H1 (cell line): ENCODE measurements around the gene PHRF1. TPM values are rescaled to one million over a fixed set of nuclear protein-coding genes. Genes with fewer than 3 reads are reported as not detected.
A peak's percentile ranks its signal among the peaks of the same experiment; 100 is the strongest.

ENCODE experiments used
- ASH2L ChIP-seq: fragments of 200-600, 300-600 bp; sonication (generic); IDR thresholded peaks from one replicate; pipeline ENCODE4 v1.7.1; 2017; ENCODE audit warnings: low read length
- BCL11A ChIP-seq, 2 experiments: IDR thresholded peaks; one replicate each; pipeline ENCODE4 v1.6.1; 2011; ENCODE audit warnings: low read depth in 2 of 2, low read length in 2 of 2, mild to moderate bottlenecking in 2 of 2
- CEBPB ChIP-seq: IDR thresholded peaks from 2 replicates; pipeline ENCODE4 v1.6.1; 2012; ENCODE audit warnings: low read depth, low read length
- EP300 ChIP-seq, 2 experiments: IDR thresholded peaks; 1 replicate in 1 of 2; 2 replicates in 1 of 2; pipeline ENCODE4 v1.6.1; 2011 to 2012; ENCODE audit warnings: low read depth in 2 of 2, low read length in 2 of 2, mild to moderate bottlenecking in 2 of 2, borderline replicate concordance in 1 of 2, inconsistent platforms in 1 of 2, moderate library complexity in 1 of 2
- HDAC2 ChIP-seq, 2 experiments: fragments of 300-600 bp in 1 of 2; sonication (generic) in 1 of 2; IDR thresholded peaks; 2 replicates each; pipeline ENCODE4 v1.6.1; 2011 to 2012; ENCODE audit warnings: low read depth in 2 of 2, low read length in 2 of 2, mild to moderate bottlenecking in 2 of 2, moderate library complexity in 2 of 2, borderline replicate concordance in 1 of 2, inconsistent platforms in 1 of 2
- HDAC6 ChIP-seq: IDR thresholded peaks from one replicate; pipeline ENCODE4 v1.7.1; 2012; ENCODE audit warnings: low read depth, mild to moderate bottlenecking, inconsistent platforms, low read length, moderate library complexity
- JUND ChIP-seq: IDR thresholded peaks from 2 replicates; pipeline ENCODE4 v1.6.1; 2011; ENCODE audit warnings: mild to moderate bottlenecking, improper control_type of control experiment, low read length
- MAX ChIP-seq: IDR thresholded peaks from 2 replicates; pipeline ENCODE4 v1.6.1; 2012; ENCODE audit warnings: inconsistent platforms
- PHF8 ChIP-seq: fragments of 200-600 bp; sonication (generic); conservative IDR thresholded peaks from 2 replicates; pipeline ENCODE4 v1.7.1; 2012; ENCODE audit warnings: low read depth, mild to moderate bottlenecking, inconsistent platforms, low read length, moderate library complexity
- POLR2A ChIP-seq, 2 experiments: IDR thresholded peaks; 1 replicate in 1 of 2; 2 replicates in 1 of 2; pipeline ENCODE4 v1.6.1; 2011; ENCODE audit warnings: low read depth in 2 of 2, low read length in 2 of 2, mild to moderate bottlenecking in 2 of 2; ENCODE audit errors: control extremely low read depth in 1 of 2
- RAD21 ChIP-seq, 2 experiments: IDR thresholded peaks in 1 of 2; conservative IDR thresholded peaks in 1 of 2; 2 replicates each; pipeline ENCODE4 v1.6.1; 2011; ENCODE audit warnings: low read depth in 2 of 2, low read length in 2 of 2, improper control_type of control experiment in 1 of 2, inconsistent platforms in 1 of 2, mild to moderate bottlenecking in 1 of 2, moderate library complexity in 1 of 2
- SRF ChIP-seq: IDR thresholded peaks from 2 replicates; pipeline ENCODE4 v1.6.1; 2011; ENCODE audit warnings: mild to moderate bottlenecking, low read depth, low read length, moderate library complexity
- TBP ChIP-seq: IDR thresholded peaks from 2 replicates; pipeline ENCODE4 v1.6.1; 2011; ENCODE audit warnings: low read depth, low read length, improper control_type of control experiment
- TCF12 ChIP-seq: IDR thresholded peaks from 2 replicates; pipeline ENCODE4 v1.6.1; 2011; ENCODE audit warnings: low read depth, mild to moderate bottlenecking, low read length
- polyA plus RNA-seq, 7 experiments: library from polyadenylated mRNA; depleted of rRNA in 3 of 7; stranded (reverse) in 5 of 7; unstranded in 2 of 7; fragments of >200 nt in 5 of 7; fragments of 200-250 nt in 2 of 7; gene quantifications; 1 replicate in 5 of 7; 2 replicates in 1 of 7; 4 replicates in 1 of 7; pipeline versions ENCODE4 v1.2.1 to v1.2.3, GENCODE V29; 2011 to 2013; ENCODE audit warnings: missing spikeins in 2 of 7, mixed read lengths in 2 of 7
- total RNA-seq: library from RNA; stranded (reverse); fragmentation: NEBNext Ultra II Directional; extraction: Animal tissue kit (Norgen Biotek cat#: 25700); gene quantifications from 2 replicates; pipeline ENCODE4 v1.2.1, GENCODE V29; 2021
- TF ChIP-seq, protein P1 (sequence below), 3 experiments: IDR thresholded peaks; 1 replicate in 2 of 3; 2 replicates in 1 of 3; pipeline versions ENCODE4 v1.5.1 to v1.6.1; 2011; ENCODE audit warnings: low read length in 3 of 3, mild to moderate bottlenecking in 3 of 3, inconsistent platforms in 2 of 3, low read depth in 1 of 3, moderate library complexity in 1 of 3; ENCODE audit not compliant: insufficient read depth in 1 of 3; ENCODE audit errors: control extremely low read depth in 1 of 3
- TF ChIP-seq, protein P2 (sequence below): IDR thresholded peaks from 2 replicates; pipeline ENCODE4 v1.6.1; 2012; ENCODE audit warnings: inconsistent platforms
- TF ChIP-seq, protein P3 (sequence below): IDR thresholded peaks from 2 replicates; pipeline ENCODE4 v1.6.1; 2012; ENCODE audit warnings: low read length, inconsistent platforms

PHRF1 gene
- total and polyA plus RNA-seq, 2 of the 8 experiments (the other 6 are each of a cell fraction or from before 2014, with no cell fraction given), result 13.4 to 37.3 TPM

DNA sequence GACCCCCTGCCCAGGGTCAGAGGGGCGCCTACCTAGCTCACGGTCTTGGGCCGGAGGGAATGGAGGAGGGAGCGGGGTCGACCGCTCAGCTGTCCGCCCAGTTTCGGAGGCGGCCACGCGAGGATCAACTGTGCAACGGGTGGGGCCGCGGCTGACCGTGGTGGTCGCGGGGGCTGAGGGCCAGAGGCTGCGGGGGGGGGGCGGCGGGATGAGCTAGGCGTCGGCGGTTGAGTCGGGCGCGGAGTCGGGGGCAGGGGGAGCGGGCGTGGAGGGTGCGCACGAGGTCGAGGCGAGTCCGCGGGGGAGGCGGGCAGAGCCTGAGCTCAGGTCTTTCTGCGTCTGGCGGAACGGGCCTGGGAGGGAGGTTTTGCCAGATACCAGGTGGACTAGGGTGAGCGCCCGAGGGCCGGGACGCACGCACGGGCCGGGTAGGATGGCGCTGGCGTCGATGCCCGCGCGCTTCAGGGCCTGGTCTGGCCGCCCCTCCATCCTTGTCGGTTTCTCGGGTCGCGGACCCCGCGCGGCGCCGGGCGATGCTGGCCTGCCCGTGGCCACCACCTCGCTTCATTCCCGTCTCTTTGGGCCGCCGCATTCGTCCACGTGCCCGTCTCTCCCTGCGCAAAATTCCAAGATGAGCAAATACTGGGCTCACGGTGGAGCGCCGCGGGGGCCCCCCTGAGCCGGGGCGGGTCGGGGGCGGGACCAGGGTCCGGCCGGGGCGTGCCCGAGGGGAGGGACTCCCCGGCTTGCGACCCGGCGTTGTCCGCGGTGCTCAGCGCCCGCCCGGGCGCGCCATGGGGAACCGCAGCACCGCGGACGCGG lies 60.5 kb downstream of the PHRF1 start, which contains the start of gene DRD4 (continued):
- TF ChIP-seq PHF8, result no peak
- no peak for TF ChIP-seq HDAC2 (IDR thresholded peaks at IDR 0.05; ENCODE audit: borderline replicate concordance in 1 of 2, low read depth in 2 of 2, low read length in 2 of 2)
- no peak for TF ChIP-seq HDAC6
- TF ChIP-seq TBP, result no peak
- TF ChIP-seq CEBPB, result no peak
- TF ChIP-seq RAD21 (IDR thresholded peaks at IDR 0.05 in 1 of 2, conservative IDR thresholded peaks at IDR 0.05 in 1 of 2; ENCODE audit: low read depth in 2 of 2, low read length in 2 of 2), result no peak
- TF ChIP-seq MAX, result peak; percentile 70
- TF ChIP-seq TCF12, result no peak
- no peak for TF ChIP-seq EP300 (IDR thresholded peaks at IDR 0.05; ENCODE audit: borderline replicate concordance in 1 of 2, low read depth in 2 of 2, low read length in 2 of 2)
- TF ChIP-seq BCL11A (IDR thresholded peaks at IDR 0.05; ENCODE audit: low read depth in 2 of 2, low read length in 2 of 2), result no peak
- no peak for TF ChIP-seq POLR2A (IDR thresholded peaks at IDR 0.05; ENCODE audit: control extremely low read depth in 1 of 2, low read depth in 2 of 2, low read length in 2 of 2)
- TF ChIP-seq, protein P1, sequence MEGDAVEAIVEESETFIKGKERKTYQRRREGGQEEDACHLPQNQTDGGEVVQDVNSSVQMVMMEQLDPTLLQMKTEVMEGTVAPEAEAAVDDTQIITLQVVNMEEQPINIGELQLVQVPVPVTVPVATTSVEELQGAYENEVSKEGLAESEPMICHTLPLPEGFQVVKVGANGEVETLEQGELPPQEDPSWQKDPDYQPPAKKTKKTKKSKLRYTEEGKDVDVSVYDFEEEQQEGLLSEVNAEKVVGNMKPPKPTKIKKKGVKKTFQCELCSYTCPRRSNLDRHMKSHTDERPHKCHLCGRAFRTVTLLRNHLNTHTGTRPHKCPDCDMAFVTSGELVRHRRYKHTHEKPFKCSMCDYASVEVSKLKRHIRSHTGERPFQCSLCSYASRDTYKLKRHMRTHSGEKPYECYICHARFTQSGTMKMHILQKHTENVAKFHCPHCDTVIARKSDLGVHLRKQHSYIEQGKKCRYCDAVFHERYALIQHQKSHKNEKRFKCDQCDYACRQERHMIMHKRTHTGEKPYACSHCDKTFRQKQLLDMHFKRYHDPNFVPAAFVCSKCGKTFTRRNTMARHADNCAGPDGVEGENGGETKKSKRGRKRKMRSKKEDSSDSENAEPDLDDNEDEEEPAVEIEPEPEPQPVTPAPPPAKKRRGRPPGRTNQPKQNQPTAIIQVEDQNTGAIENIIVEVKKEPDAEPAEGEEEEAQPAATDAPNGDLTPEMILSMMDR (IDR thresholded peaks at IDR 0.05; ENCODE audit: control extremely low read depth in 1 of 3, insufficient read depth in 1 of 3, low read depth in 1 of 3, low read length in 3 of 3), result no peak
- TF ChIP-seq SRF, result no peak
- TF ChIP-seq ASH2L, result no peak
- no peak for TF ChIP-seq JUND
- TF ChIP-seq, protein P2, sequence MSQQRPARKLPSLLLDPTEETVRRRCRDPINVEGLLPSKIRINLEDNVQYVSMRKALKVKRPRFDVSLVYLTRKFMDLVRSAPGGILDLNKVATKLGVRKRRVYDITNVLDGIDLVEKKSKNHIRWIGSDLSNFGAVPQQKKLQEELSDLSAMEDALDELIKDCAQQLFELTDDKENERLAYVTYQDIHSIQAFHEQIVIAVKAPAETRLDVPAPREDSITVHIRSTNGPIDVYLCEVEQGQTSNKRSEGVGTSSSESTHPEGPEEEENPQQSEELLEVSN, result peak; percentile 71; the same call in 1 of the 2 replicates
- TF ChIP-seq, protein P3, sequence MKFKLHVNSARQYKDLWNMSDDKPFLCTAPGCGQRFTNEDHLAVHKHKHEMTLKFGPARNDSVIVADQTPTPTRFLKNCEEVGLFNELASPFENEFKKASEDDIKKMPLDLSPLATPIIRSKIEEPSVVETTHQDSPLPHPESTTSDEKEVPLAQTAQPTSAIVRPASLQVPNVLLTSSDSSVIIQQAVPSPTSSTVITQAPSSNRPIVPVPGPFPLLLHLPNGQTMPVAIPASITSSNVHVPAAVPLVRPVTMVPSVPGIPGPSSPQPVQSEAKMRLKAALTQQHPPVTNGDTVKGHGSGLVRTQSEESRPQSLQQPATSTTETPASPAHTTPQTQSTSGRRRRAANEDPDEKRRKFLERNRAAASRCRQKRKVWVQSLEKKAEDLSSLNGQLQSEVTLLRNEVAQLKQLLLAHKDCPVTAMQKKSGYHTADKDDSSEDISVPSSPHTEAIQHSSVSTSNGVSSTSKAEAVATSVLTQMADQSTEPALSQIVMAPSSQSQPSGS, result no peak
- TF ChIP-seq, all 59 proteins: peak for 4
